Measurements from ENCODE around the gene CATSPER3.

- TF ChIP-seq, protein P1, sequence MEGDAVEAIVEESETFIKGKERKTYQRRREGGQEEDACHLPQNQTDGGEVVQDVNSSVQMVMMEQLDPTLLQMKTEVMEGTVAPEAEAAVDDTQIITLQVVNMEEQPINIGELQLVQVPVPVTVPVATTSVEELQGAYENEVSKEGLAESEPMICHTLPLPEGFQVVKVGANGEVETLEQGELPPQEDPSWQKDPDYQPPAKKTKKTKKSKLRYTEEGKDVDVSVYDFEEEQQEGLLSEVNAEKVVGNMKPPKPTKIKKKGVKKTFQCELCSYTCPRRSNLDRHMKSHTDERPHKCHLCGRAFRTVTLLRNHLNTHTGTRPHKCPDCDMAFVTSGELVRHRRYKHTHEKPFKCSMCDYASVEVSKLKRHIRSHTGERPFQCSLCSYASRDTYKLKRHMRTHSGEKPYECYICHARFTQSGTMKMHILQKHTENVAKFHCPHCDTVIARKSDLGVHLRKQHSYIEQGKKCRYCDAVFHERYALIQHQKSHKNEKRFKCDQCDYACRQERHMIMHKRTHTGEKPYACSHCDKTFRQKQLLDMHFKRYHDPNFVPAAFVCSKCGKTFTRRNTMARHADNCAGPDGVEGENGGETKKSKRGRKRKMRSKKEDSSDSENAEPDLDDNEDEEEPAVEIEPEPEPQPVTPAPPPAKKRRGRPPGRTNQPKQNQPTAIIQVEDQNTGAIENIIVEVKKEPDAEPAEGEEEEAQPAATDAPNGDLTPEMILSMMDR (IDR thresholded peaks at IDR 0.05), result no peak
- TF ChIP-seq POLR2A (IDR thresholded peaks at IDR 0.05), result no peak
These were observed 11.7 kb downstream of the CATSPER3 start for GRCh38 chr5:134979416-134979815.
